ENCODE measurements around the gene THUMPD3. TPM values are rescaled to one million over a fixed set of nuclear protein-coding genes. Genes with fewer than 3 reads are reported as not detected.

THUMPD3 gene
- total and polyA plus RNA-seq, 9 of the 15 experiments (the other 6 are each of a cell fraction or from before 2014, with no cell fraction given): 58.3 to 132 (median 113) TPM

GRCh38 chr3:9402410-9403228 is 39.8 kb downstream of the THUMPD3 start (continued):
- TF ChIP-seq ZNF449 (CRISPR knock-in tag; IDR thresholded peaks at IDR 0.05) (no peak), E2F3 (CRISPR knock-in tag; IDR thresholded peaks at IDR 0.05) (no peak), ZBTB7A (IDR thresholded peaks at IDR 0.05; ENCODE audit: borderline replicate concordance, control insufficient read depth, low read depth, low read length) (no peak), ZNF197 (CRISPR knock-in tag; IDR thresholded peaks at IDR 0.05; ENCODE audit: low read depth) (no peak), NR2C1 (IDR thresholded peaks at IDR 0.05) (no peak), NR2C1 (tag; IDR thresholded peaks at IDR 0.05) (0 out of 2 replicates have a peak, but pooled peaks have one; percentile 35), E4F1 (CRISPR knock-in tag; IDR thresholded peaks at IDR 0.05; ENCODE audit: borderline replicate concordance) (no peak), TEAD2 (tag; IDR thresholded peaks at IDR 0.05) (no peak), STAT6 (CRISPR knock-in tag; IDR thresholded peaks at IDR 0.05) (no peak), CBX8 (IDR thresholded peaks at IDR 0.05; ENCODE audit: borderline replicate concordance, extremely low read depth, low read depth, low read length, poor library complexity, severe bottlenecking) (no peak), SREBF2 (CRISPR knock-in tag; IDR thresholded peaks at IDR 0.05) (no peak), ZNF778 (CRISPR knock-in tag; IDR thresholded peaks at IDR 0.05) (no peak), ZMIZ1 (IDR thresholded peaks at IDR 0.05; ENCODE audit: low read depth in 2 of 2, low read length in 2 of 2) (no peak), SMAD4 (CRISPR knock-in tag; conservative IDR thresholded peaks at IDR 0.05) (no peak), USF1 (CRISPR knock-in tag; IDR thresholded peaks at IDR 0.05) (no peak)
